Neural progenitor cell (in vitro differentiated cells): ENCODE measurements around the gene RASSF3.

Experiments
- EZH2phosphoT487 ChIP-seq: fragments of 200-600 bp; sonication (generic); IDR thresholded peaks from 2 replicates; pipeline ENCODE4 v1.6.1; 2017; ENCODE audit warnings: antibody characterized with exemption
- TF ChIP-seq, protein P1 (sequence below): fragments of 200-600 bp; sonication (generic); IDR thresholded peaks from 2 replicates; pipeline ENCODE4 v1.5.1; 2017; ENCODE audit warnings: antibody characterized with exemption, mild to moderate bottlenecking

- TF ChIP-seq, protein P1, sequence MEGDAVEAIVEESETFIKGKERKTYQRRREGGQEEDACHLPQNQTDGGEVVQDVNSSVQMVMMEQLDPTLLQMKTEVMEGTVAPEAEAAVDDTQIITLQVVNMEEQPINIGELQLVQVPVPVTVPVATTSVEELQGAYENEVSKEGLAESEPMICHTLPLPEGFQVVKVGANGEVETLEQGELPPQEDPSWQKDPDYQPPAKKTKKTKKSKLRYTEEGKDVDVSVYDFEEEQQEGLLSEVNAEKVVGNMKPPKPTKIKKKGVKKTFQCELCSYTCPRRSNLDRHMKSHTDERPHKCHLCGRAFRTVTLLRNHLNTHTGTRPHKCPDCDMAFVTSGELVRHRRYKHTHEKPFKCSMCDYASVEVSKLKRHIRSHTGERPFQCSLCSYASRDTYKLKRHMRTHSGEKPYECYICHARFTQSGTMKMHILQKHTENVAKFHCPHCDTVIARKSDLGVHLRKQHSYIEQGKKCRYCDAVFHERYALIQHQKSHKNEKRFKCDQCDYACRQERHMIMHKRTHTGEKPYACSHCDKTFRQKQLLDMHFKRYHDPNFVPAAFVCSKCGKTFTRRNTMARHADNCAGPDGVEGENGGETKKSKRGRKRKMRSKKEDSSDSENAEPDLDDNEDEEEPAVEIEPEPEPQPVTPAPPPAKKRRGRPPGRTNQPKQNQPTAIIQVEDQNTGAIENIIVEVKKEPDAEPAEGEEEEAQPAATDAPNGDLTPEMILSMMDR, result no peak
- TF ChIP-seq EZH2phosphoT487, result no peak
Measured at GRCh38 chr12:64742416-64742815, 132.1 kb downstream of the RASSF3 start.
